Measurements from ENCODE around the gene MSI2.

The MSI2 gene

GRCh38 chr17:57696050-57696449, 439.7 kb downstream of the MSI2 start:
- DNase-seq (ENCODE audit: low read depth in 3 of 3, low spot score in 1 of 3), result no peak

DNA sequence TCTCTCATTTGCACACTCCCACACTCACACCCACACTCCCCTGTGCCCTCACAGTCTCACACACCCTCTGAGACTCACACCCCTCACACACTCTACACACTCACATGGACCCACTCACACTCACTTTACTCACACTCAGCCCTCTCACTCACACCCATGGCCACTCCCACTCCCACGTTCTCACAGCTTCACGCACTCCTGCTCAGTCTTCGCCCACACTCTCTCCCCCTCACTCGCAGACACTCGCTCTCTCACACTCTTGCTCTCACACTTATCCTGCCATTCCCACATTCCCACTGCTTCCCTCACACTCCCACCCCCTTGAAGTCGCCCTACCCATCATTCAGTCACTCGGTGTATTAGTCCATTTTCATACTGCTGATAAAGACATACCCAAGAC, 440.9 kb downstream of the MSI2 start:
- DNase-seq (ENCODE audit: low read depth in 3 of 3, low spot score in 1 of 3), result no peak

GRCh38 chr17:57697891-57698711, 441.8 kb downstream of the MSI2 start:
- no peak for DNase-seq (ENCODE audit: low read depth in 3 of 3, low spot score in 1 of 3)

GRCh38 chr17:57699751-57700219, 443.5 kb downstream of the MSI2 start:
- DNase-seq (ENCODE audit: low read depth in 3 of 3, low spot score in 1 of 3), result no peak

GRCh38 chr17:57701124-57701523, 444.8 kb downstream of the MSI2 start:
- no peak for DNase-seq (ENCODE audit: low read depth in 3 of 3, low spot score in 1 of 3)

- no peak for DNase-seq (ENCODE audit: low read depth in 3 of 3, low spot score in 1 of 3)
Observed at GRCh38 chr17:57703273-57703672, 446.9 kb downstream of the MSI2 start.

DNA sequence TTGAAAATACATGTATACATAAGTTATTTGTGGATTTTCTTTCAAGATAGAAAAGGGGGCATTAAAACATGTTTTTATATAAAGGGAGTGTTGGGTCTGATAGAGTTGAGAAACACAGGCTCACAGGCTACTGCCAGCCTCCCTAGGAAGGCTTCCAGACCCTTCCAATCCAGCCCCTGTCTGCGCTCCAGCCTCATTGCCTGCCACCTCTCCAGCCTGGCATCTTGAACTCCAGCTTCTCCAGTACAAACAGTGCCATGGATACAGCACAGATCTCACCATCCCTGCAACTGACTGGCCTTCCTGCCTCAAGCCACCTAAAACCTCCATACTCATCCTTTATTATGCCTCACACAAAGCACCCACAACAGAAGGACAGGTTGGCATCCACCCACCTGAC, 448.1 kb downstream of the MSI2 start:
- no peak for DNase-seq (ENCODE audit: low read depth in 3 of 3, low spot score in 1 of 3)

GRCh38 chr17:57705921-57706695, 449.8 kb downstream of the MSI2 start:
- no peak for DNase-seq (ENCODE audit: low read depth in 3 of 3, low spot score in 1 of 3)

DNA sequence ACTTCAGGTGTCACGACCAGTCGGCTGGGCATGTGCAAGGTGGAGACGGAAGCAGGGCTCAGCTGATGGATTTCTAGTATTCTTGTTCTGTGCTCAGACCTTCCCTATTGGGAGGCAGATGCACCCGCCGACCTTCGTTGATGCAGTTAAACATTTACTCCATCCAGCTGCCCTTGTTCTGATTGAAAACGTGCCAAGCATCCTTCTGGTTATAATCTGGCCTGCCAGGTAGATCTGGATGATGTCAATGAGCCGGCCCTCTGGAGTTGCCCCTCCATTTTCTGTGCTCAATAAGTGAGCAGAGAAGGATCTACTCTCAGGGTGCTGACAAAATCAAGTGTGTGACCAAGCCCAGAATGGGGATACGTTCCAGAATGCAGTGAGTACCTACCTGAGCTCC, 450.4 kb downstream of the MSI2 start:
- no peak for DNase-seq (ENCODE audit: low read depth in 3 of 3, low spot score in 1 of 3)

DNA sequence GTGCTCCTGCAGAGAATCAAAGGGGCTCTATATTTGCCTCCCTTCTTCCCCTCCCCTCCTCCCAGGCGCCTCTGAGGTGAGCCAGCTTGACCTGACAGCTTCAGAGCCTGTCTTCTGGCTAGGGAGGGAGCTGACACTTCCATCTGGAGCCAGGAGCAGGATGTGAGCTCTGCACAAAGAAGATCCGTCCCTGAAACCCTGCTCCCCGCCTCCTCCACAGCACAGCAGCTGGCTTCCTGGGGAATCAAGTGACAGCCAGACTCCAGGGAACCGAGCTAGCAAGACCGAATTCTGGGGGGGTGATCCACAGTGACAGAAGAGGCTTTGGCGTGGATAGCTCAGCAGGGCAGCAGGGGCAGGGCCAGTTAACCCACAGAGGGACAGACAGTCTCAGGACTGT, 451.6 kb downstream of the MSI2 start:
- no peak for DNase-seq (ENCODE audit: low read depth in 3 of 3, low spot score in 1 of 3)

DNA sequence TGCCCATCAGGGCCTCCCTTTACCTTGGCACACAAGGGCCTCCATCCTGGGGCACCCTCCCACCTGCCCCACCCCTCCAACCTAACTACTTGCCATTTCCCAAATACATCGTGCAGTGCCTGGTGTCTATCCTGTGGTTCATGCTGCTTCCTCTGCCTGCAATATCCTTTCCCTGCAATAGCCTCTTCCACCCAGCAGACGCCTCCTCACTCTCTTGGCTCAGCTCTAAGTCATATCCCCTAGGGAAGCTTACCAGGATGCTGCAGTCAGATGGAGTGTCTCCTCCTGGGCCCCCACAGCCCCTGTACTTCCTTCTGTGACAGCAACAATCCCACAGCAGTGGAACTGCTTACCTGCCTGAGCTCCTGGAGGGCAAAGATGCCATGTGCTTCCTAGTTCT, 452.1 kb downstream of the MSI2 start:
- DNase-seq (ENCODE audit: low read depth in 3 of 3, low spot score in 1 of 3), result no peak

DNA sequence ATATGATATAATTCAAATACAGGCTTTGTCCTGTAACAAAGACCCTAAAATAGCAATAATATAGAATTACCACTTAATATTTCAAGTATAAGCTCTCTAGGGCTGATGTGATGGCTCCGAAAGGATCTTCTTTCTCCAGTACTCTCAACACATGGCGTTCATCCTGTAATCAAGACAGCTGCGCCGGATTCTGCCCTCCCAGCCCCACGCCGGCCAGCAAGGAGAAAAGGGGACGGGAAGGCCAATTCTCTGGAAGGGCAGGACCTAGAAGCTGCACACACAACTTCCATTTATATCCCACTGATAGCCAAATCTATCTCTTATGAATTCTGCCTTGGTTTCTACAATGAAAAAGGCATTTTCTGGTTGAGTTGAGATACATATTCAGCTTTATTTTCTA, 456.8 kb downstream of the MSI2 start:
- no peak for DNase-seq (ENCODE audit: low read depth in 3 of 3, low spot score in 1 of 3)

DNA sequence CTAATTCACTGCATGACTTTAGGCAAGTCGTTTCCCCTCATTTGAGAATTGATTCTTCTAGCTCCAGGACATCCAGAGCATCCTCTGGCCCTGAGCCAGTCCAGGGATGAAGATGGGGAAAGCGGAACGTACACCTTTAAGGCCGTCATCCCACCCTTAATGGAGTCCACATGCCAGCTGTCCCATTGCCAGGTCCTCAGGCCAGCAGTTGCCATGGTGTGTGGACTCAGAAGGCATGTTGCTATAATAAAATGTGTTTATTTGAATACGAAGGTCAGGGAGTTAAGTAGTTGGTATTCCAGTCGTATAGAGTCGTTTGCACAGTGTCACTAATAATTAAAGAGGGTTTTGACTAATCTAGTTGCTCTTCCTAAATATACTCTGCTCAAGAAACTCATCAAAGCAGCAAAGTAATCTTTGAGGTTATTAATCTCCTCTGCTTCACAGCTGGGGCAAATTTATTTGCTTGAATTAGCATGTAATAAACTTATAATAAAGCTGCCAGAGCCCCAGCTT, 458.4 kb downstream of the MSI2 start:
- DNase-seq (ENCODE audit: low read depth in 3 of 3, low spot score in 1 of 3), result no peak

DNA sequence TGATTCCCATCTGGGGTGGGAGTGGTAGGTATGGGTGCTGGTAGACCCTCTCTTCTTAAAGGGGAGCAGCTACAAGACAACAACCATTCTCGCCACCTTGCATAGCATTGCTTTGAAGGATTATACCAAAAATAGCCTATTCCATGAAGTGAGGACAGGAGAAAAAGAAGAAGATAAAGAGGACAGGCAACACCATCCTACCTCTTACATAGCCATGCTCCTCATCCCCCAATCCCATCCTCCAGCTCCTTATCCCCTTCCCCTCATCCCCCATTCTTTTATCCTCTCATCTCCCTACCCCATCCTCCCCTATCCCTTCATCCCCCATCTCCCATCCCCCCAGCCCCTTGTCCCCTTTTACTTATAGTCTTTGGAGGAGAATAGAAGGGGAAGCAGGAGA, 459.7 kb downstream of the MSI2 start:
- DNase-seq (ENCODE audit: low read depth in 3 of 3, low spot score in 1 of 3), result no peak

GRCh38 chr17:57718878-57719277, 462.6 kb downstream of the MSI2 start:
- no peak for DNase-seq (ENCODE audit: low read depth in 3 of 3, low spot score in 1 of 3)

DNA sequence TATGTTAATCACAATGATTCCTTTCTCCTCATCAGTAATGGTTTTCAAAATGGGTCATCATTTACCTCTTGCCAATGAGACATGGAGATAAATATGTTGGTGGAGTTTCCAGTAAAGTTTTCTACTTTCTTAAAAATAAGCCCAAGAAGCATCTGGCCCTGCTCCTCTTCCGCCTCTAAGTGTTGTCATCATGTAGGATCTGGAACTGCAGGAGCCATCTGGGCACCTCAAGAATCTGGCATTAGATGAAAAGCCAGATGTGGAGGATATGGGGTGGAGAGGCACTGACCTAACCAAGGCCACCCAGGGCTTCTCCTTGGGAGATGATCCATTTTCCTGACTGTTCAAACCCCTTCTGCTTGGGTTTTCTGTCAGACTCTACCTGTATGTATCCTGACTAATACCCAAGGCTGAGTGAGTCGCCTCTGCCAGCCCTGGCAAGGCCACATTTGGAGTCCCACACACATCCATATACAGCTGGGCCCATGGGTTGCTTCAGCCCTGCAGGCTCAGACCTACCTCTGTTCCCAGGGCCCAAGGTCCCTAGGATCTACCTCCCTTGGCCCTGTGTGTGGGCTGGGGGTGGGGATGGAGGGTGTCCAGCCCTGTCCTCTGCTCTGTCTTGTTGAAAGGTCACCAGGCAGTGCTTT, 464.2 kb downstream of the MSI2 start:
- no peak for DNase-seq (ENCODE audit: low read depth in 3 of 3, low spot score in 1 of 3)

GRCh38 chr17:57721967-57722703, 465.8 kb downstream of the MSI2 start:
- DNase-seq (ENCODE audit: low read depth in 3 of 3, low spot score in 1 of 3), result no peak

DNA sequence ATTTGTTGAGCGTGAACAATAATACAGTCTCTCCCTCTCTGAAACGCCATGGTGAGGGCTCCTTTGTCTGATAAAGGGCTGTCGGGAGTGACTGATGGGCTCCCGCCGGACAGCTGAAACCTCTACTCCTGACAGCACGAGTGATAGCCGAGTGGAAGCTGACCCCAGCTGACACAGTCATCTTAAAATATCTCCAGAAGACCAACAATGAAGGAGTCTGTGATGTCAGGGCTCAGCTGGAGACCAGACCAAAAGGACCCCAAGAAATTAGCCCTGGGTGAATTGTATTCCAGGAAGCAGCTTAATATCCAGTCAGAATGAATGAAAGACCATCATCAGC, 466.4 kb downstream of the MSI2 start:
- no peak for DNase-seq (ENCODE audit: low read depth in 3 of 3, low spot score in 1 of 3)

DNA sequence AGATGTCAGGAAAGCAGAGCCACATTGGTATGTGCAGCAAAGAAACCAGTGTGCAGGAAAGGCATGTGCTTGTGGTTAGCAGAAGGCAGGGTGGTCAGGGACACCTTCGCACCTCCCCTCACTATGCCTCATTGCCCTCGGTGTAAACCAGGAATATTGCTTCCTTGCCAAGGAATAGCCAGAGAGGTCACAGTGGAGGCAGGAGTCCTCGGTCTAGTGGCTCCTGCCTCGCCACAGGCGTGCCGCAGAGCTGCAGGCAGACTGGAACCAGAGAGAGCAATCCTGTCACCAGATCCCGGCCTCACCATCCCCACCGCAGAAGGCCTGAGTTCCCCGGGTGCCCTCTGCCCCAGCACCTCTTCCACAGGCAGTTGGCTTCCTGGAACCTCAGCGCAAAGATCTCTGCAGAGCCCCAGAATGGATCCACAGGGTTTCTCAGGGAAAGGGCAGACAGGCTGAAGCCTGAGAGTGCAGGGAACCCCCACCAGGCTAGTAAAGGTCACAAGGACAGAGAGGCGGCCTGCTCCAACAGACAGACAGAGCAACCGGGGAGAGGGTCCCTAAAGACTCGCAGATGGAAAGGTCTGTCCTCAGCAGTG, 467.2 kb downstream of the MSI2 start:
- DNase-seq (ENCODE audit: low read depth in 3 of 3, low spot score in 1 of 3), result no peak

DNA sequence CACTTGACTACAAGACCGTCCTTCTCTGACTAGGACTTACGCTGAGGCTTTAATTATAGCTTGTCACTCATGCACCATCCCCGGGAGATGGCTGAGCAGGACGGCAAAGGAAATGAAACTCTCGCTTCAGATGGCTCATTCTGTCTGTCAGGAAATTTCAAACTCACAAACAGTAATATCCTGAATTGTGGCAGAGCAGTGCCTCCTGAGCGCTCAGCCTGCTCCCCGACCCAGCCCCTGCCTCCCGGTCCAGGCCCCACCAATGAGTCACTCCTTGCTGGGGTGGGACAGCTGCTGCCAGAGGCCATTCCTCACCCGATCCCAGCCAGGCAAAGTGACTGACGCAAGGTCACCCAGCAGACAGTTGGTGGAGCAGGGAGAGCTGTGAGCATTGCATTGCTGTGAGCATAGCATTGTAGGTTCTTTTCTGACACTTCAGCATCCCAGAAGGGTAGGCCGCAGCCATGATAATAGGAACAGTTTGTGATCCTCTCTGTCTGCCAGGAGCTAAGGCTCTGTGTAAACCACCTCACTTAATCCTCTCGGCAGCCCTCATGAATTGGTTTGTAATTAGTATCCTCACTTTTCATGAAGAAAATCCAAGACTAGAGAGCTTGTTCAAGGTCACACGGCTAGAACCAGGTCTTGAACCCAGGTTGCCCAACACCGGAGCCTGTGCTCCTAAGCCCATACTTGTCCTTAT, 467.9 kb downstream of the MSI2 start:
- DNase-seq (ENCODE audit: low read depth in 3 of 3, low spot score in 1 of 3), result no peak

All from stimulated activated CD4-positive, alpha-beta T cell treated with anti-CD3 and anti-CD28 coated beads, TNF-alpha, amount 100 ng/mL, for 1 hour (primary cell).